ENCODE results near the gene RAP1GDS1. TPM values are rescaled to one million over a fixed set of nuclear protein-coding genes. Genes with fewer than 3 reads are reported as not detected.

The RAP1GDS1 gene
- total RNA-seq, 1 experiment from 2014 or later, result 40.8 TPM

DNA sequence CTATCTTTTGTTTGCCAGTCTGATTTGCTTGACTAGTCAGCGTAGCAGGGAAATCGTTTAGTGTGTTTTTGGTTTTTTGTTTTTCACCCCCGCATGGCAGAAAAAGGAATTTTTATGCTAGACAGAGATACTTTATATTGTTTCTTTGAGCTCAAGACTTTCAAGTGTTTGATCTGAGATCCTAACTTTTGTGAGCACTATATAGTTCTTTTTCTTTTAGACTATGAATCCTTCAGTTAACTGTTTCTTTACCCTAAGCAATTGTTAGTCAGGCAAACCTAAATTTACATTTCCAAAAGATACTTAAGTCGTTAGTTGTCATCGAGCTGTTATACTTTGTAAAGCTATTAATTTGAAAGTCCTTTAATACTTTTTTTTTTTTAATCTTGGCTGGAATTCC, 73.3 kb downstream of the RAP1GDS1 start (continued):
- no peak for TF ChIP-seq ATF3 (IDR thresholded peaks at IDR 0.05)
- TF ChIP-seq REST (IDR thresholded peaks at IDR 0.05; ENCODE audit: low read depth), result no peak

- Histone ChIP-seq H3K9me3 (ENCODE audit: control insufficient read depth in 1 of 2, insufficient read depth in 1 of 2, low read depth in 1 of 2, low read length in 2 of 2) (no peaks in the 10 kb centered on the region), H2AFZ (ENCODE audit: low read depth, low read length, poor library complexity, severe bottlenecking) (no peak overlapping the region), H3K4me2 (ENCODE audit: low read length) (no peak overlapping the region), H3K9me2 (ENCODE audit: insufficient read depth) (no peaks in the 10 kb centered on the region), H3K4me1 (ENCODE audit: control insufficient read depth in 1 of 2, insufficient read depth in 2 of 2, low read length in 2 of 2) (no peaks in the 10 kb centered on the region), H3K4me3 (replicated peaks in 1 of 2; ENCODE audit: low read depth in 1 of 2, low read length in 2 of 2) (no peak overlapping the region), H3K27me3 (ENCODE audit: insufficient read depth, low read length) (no peaks in the 10 kb centered on the region), H3K36me3 (ENCODE audit: control insufficient read depth in 1 of 2, insufficient read depth in 2 of 2, low read length in 2 of 2) (0 out of 4 replicates have a peak, but pooled peaks cover 0 to 1% of the 10 kb centered on the region in 2 experiments), H3K79me2 (ENCODE audit: insufficient read depth, low read length) (peaks cover 19% of the 10 kb centered on the region), H3K9ac (ENCODE audit: low read length) (no peak overlapping the region), H4K20me1 (ENCODE audit: insufficient read depth) (no peaks in the 10 kb centered on the region), H3K27ac (ENCODE audit: low read depth, low read length) (no peak overlapping the region)
- ChIA-PET RAD21 (ENCODE audit: low non-redundant PET in 1 of 2, low total read pairs in 2 of 2, uncharacterized antibody in 2 of 2, unreplicated experiment in 2 of 2) (no interaction called here), CTCF (no interaction called here), POLR2A (no interaction called here)
- TF ChIP-seq ZFX (IDR thresholded peaks at IDR 0.05) (no peak), FOSL1 (IDR thresholded peaks at IDR 0.05; ENCODE audit: low read depth) (no peak)
- ATAC-seq (no peak), DNase-seq (ENCODE audit: low read depth, low spot score) (no peak)
- BruUV-seq (replicated peaks), result no TSS peak
- intact Hi-C loops (cut with micrococcal nuclease), result no loop called here
Observed at GRCh38 chr4:98338761-98339438, 77.7 kb downstream of the RAP1GDS1 start.
